NCI-H2107 (cell line): Measurements from ENCODE around the gene PARP12.

Source experiments
- DNase-seq: peaks from one replicate; lab custom pipeline; 2025; lab: John Stamatoyannopoulos, UW

The PARP12 gene

GRCh38 chr7:140059273-140060242, 3.2 kb downstream of the PARP12 start:
- DNase-seq: peak; percentile 5

DNA sequence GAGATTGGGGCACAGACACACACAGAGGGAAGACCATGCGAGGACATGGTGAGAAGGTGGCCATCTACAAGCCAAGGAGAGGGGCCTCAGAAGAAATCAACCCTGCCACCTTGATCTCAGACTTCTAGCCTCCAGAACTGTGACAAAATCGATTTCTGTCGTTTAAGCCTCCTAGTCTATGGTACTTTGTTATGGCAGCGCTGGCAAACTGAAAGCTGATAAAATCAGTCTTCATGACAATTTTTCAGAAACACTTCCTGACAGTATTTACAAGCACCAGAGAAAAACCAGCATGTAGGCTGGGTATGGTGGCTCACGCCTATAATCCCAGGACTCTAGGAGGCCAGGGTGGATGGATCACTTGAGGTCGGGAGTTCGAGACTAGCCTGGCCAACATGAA, 4.2 kb downstream of the PARP12 start:
- DNase-seq: no peak

DNA sequence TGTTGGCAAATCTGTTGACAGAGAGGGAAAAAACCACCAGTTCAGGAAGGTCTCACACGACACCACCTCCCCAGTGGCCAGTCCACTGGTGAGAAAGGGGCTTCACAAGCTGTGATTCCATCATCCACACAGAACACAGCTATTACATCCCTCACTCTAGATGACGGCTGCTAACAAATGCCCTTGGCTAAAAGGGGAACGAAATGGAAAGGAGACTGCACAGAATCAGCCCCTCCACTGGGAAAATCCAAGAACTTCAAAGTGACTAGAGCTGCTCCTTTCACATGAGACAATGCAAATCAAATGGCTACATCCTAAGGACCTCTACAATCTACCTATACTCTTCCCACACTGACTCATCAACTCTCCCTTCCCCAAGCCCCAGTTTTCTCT, 5.6 kb downstream of the PARP12 start:
- DNase-seq: no peak

GRCh38 chr7:140056431-140057142, 6.2 kb downstream of the PARP12 start:
- no peak for DNase-seq

DNA sequence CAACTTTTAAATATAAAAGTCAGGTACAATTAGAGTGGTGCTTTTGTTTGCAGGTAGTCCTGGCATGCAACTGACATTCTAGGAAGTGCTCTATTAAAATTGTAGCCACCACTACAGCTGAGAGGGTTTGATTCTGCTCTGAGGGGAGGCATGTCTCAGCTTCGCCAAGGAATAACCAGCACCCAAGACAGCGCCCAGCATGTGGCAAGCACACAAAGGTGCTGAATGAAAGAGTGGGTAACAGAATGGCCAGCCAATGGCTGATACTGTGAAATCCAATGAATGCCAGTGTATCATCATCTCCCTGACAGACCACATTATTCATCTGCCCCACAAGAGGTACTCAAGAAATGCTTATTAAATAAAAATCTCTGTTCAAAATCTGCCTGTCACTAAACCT, 6.9 kb downstream of the PARP12 start:
- DNase-seq: no peak

DNA sequence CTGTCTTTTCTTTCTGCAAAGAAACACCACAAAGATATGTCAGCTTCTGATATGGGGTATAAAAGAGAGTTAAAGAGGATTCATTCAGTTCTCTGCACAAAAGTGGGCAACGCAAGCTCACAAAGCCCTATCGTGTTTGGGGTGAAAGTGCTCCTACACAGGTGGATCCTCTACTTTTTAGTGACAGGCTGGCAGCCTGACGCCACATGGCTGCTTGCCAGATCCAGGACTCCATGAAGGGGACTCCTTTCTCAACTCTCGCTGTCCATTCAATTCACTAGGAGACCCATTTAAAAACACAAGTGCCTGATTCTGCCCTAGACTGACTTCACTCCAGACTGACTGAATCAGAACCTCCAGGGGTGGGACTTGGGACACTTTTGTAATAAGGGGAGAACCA, 8.0 kb downstream of the PARP12 start:
- DNase-seq: no peak

DNA sequence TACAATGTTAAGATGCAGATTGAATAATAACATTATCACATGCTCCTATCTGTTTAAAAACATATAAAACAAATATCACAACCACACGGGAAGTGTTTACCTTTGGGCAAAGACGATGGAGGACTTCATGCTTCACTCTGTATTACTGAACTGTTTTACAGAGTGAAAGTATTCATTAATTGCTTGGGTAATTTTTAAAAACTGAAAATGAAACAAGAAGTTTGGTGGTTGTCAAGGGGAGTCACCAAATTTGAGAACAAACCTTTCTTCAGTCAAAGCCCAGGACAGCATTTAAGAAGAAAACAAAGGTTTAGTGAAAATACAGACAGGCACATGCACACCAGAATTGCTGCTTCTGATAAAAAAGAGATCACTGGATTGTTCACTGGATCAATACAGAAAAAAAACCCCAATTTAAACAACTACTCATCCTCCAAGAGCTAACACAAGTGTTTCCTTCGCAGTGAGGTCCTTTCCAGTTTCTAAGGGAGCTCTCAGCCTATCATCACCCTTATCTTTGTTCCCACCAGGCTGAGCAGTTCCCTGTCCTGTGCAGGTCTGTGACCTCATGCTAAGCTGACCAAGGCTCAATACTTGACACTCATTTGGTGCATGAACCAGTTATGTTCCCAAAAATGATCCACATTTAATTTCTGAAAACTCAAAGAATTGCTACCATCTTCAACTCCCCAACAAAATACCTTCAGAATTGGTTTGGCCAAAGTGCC, 8.8 kb downstream of the PARP12 start:
- no peak for DNase-seq

DNA sequence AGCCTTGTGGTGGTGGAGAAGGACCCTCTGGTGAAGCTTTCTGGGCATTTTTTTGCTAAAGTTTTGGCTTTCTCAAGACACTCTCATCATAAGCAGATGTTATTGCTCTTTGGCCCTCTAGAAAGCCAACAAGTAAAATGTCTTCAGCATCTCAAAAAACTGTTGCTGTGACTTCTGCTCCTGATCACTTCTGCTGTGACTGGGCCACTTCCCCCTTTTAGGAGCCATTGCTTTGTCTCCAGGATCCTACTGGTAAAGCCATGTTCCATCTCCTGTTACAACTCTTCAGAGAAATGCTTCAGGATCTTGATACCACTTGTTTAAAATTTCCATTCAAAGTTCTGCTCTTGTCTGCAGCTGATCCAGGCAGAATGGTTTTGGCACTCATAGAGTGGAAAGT, 10.9 kb downstream of the PARP12 start:
- DNase-seq: no peak

- no peak for DNase-seq
Observed at GRCh38 chr7:140050100-140050499, 12.7 kb downstream of the PARP12 start.

DNA sequence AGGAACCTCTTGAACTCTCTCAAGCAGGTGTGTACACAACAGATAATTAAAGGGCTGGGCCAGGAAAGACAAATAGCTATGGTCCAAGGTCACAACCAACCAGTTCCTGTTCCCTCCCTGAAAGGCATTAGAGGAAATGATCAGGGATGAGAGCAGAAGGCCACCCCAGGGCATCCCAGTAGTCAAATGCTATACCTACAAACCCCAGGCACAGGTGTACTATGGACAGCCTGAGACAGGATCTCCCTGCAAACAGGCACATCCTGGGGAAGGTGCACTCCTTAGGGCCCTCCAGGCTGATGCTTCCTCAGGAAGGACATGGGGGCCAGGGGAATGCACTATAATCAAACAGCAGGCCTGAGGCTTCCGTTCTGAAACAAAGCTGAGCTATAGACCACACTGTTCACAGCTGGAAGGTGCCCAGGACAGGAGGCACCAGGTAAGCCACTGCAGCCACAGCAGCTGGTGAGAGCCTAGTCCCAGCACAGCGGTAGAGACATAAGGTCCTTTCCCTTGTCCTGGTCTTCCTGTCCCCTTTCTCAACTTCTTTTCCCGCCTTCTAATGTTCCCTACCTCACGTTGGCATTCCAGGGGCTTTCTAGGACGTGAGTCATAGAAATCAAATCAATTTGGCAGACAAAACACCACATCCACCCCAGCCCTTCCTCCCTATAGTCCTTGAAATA, 13.3 kb downstream of the PARP12 start:
- no peak for DNase-seq

DNA sequence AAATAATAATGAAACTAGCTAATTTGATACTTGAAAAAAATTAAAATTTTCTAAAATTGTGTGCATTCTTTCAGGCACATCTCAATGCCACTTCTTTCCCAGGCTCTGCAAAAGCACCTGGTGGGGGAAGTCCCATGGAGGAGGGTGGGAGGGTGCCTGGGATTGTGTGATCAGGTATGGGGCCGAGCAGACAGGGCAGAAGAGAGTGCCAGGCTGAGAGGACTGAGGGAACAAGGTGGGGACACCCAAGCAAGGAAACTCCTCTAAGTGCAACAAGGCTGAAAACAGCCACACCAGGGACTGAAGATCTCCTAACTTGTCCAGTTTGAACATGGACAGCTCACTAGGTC, 13.8 kb downstream of the PARP12 start:
- no peak for DNase-seq

DNA sequence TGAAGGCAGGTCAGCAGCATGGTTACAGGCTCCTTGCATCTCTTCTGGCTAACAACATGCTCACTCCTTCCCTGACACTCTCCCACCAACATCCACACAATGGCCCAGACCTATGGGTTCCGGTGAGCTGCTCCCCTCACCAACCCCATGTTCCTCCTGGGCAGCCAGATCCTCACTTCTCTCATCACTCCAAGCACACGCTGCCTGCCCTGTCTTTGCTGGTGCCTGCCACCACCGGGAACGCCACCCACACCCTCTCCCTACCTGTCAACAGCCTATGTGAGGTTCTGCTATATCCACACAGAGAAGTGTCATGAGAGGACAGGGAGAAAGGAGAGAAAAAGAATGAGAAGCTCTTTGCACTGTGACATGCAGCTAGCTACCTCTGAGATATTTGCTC, 14.6 kb downstream of the PARP12 start:
- DNase-seq: no peak

GRCh38 chr7:140047197-140047596, 15.6 kb downstream of the PARP12 start:
- no peak for DNase-seq

DNA sequence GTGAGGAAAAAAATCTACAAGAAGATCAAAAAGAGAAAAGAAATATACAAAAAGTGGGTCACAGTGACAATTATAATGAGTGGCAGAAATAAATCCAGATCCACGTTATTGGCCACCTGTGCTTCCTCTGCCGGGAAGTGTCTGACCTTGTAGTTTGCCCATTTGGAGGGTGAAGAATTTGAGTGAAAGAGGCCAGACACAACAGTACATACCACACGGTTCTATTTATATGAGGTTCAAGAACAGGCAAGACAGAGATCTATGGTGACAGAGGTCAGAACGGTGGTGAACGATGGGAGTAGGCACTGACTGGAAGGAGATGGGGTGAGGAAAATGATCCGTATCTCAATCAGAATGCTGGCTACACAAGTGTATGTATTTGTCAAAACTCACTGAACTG, 17.1 kb downstream of the PARP12 start:
- no peak for DNase-seq

- DNase-seq: no peak
Observed at GRCh38 chr7:140044251-140044650, 18.5 kb downstream of the PARP12 start.

- DNase-seq: no peak
Observed at GRCh38 chr7:140042386-140042670, 20.4 kb downstream of the PARP12 start.

DNA sequence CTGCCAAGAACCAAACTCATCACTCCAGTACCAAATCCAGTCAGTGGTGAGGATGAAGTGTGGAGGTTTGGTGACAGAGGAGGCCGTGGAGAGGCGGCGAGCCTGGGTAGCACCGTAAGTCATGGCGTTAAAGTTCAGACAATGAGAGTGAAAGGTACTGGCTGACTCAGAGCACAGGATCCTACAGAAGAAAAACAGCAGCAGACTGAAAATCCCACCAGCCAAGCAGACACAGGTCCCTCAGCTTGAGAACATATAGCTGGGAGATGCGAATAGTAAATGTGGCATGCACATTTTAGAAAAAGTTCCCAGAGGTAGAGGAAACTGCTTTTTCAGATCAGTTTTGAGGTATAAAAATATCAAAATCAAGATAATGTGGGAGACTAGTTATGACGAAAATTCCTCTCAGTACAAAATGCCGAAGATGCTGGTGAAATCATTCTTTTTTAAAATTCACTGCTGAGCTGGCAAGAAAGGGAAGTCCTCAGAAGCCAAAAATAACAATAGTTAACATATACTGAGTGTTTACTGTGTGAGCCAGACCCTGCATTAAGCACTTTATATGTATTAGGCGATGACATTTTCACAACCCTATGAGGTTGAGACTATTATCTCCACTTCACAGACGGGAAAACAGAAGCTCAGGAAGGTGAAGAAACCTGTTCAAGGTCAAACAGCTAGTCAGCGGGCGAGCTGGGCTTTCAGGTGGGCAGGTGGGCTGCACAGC, 20.9 kb downstream of the PARP12 start:
- no peak for DNase-seq

GRCh38 chr7:140039896-140040295, 22.9 kb downstream of the PARP12 start:
- no peak for DNase-seq

- no peak for DNase-seq
Observed at GRCh38 chr7:140039066-140039465, 23.7 kb downstream of the PARP12 start.

DNA sequence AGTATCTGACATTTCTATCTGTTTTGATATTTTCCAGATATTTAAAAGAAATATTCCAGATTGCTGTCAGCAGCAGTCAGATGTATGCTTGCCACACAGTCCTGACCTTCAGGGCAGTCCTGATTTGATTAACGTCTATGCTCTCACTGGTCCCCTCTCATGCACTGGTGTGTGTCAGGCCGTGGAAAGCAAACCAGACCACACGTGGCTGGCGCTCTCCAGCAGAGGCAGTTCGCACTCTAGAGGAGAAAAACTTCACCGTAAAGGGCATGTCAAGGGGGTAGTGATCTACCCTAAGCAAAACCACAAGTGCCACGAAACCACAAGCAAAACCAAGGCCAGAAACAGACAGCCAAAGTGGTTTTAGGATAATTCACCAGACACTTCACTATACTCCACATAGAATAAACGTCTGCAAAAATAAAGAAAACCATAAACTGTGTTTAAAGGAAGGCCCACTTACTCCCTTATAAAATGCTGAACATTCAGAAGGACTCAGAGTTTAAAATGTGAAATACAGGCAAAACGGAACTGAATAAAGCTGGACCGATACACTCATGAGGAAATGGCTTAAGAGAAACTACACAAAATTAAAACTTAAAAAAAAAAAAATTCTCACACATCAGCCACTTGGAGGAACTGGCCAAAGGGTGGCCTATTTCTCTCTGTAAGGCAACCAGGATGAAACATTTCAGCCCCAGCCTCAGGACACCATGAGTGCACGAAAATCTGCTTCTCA, 26.4 kb downstream of the PARP12 start:
- no peak for DNase-seq
